ENCODE results near the gene ALPI. TPM values are rescaled to one million over a fixed set of nuclear protein-coding genes. Genes with fewer than 3 reads are reported as not detected.

ALPI gene
- total RNA-seq, 1 experiment from 2014 or later = not detected

- CTCF ChIA-PET = no interaction called here
- BruUV-seq (replicated peaks) = no TSS peak
- Mint-ChIP-seq H3K27me3 (ENCODE audit: unreplicated experiment) (peaks cover 58% of the 10 kb centered on the region), H3K4me3 (ENCODE audit: low read depth, unreplicated experiment) (no peak overlapping the region), H3K36me3 (ENCODE audit: insufficient read depth, unreplicated experiment) (no peaks in the 10 kb centered on the region), H3K4me1 (ENCODE audit: low read depth, unreplicated experiment) (no peaks in the 10 kb centered on the region), H3K9me3 (ENCODE audit: low read depth, unreplicated experiment) (no peaks in the 10 kb centered on the region), H3K27ac (ENCODE audit: unreplicated experiment) (no peak overlapping the region)
- no peak for DNase-seq
- intact Hi-C loops (cut with micrococcal nuclease; ENCODE audit: unreplicated experiment) = no loop called here
- no peak for TF ChIP-seq CTCF (IDR thresholded peaks at IDR 0.05; ENCODE audit: unreplicated experiment)
These were observed 42.5 kb downstream of the ALPI start for GRCh38 chr2:232498452-232498851.

- H3K36me3 Mint-ChIP-seq (ENCODE audit: insufficient read depth, unreplicated experiment) = no peaks in the 10 kb centered on the region
- no peaks in the 10 kb centered on the region for H3K4me1 Mint-ChIP-seq (ENCODE audit: low read depth, unreplicated experiment)
- no peaks in the 10 kb centered on the region for H3K9me3 Mint-ChIP-seq (ENCODE audit: low read depth, unreplicated experiment)
- TF ChIP-seq CTCF (IDR thresholded peaks at IDR 0.05; ENCODE audit: unreplicated experiment) = no peak
- DNase-seq = no peak
- intact Hi-C loops (cut with micrococcal nuclease; ENCODE audit: unreplicated experiment) = no loop called here
- CTCF ChIA-PET = no interaction called here
- no peak overlapping the region for H3K27ac Mint-ChIP-seq (ENCODE audit: unreplicated experiment)
- no peak overlapping the region for H3K4me3 Mint-ChIP-seq (ENCODE audit: low read depth, unreplicated experiment)
- no TSS peak for BruUV-seq (replicated peaks)
- peaks cover 74% of the 10 kb centered on the region for H3K27me3 Mint-ChIP-seq (ENCODE audit: unreplicated experiment)
These were observed 45.4 kb downstream of the ALPI start for GRCh38 chr2:232501331-232501771.

GRCh38 chr2:232501794-232502390 lies 45.9 kb downstream of the ALPI start:
- no peak overlapping the region for H3K4me3 Mint-ChIP-seq (ENCODE audit: low read depth, unreplicated experiment)
- intact Hi-C loops (cut with micrococcal nuclease; ENCODE audit: unreplicated experiment) = no loop called here
- no TSS peak for BruUV-seq (replicated peaks)
- no peaks in the 10 kb centered on the region for H3K4me1 Mint-ChIP-seq (ENCODE audit: low read depth, unreplicated experiment)
- no peaks in the 10 kb centered on the region for H3K9me3 Mint-ChIP-seq (ENCODE audit: low read depth, unreplicated experiment)
- no peak for TF ChIP-seq CTCF (IDR thresholded peaks at IDR 0.05; ENCODE audit: unreplicated experiment)
- CTCF ChIA-PET = interaction anchor here (0.5 kb wide), 1 partner anchor 131 kb away, joined by 5 read pairs; no protein-coding TSS in a partner anchor
- H3K36me3 Mint-ChIP-seq (ENCODE audit: insufficient read depth, unreplicated experiment) = no peaks in the 10 kb centered on the region
- peaks cover 80% of the 10 kb centered on the region for H3K27me3 Mint-ChIP-seq (ENCODE audit: unreplicated experiment)
- no peak overlapping the region for H3K27ac Mint-ChIP-seq (ENCODE audit: unreplicated experiment)
- DNase-seq = no peak

- CTCF ChIA-PET = no interaction called here
- DNase-seq = no peak
- Mint-ChIP-seq H3K27ac (ENCODE audit: unreplicated experiment) (no peak overlapping the region), H3K9me3 (ENCODE audit: low read depth, unreplicated experiment) (no peaks in the 10 kb centered on the region), H3K27me3 (ENCODE audit: unreplicated experiment) (peaks cover 82% of the 10 kb centered on the region), H3K4me1 (ENCODE audit: low read depth, unreplicated experiment) (no peaks in the 10 kb centered on the region), H3K4me3 (ENCODE audit: low read depth, unreplicated experiment) (peak overlapping the region; percentile 53), H3K36me3 (ENCODE audit: insufficient read depth, unreplicated experiment) (no peaks in the 10 kb centered on the region)
- intact Hi-C loops (cut with micrococcal nuclease; ENCODE audit: unreplicated experiment) = no loop called here
- no TSS peak for BruUV-seq (replicated peaks)
- no peak for TF ChIP-seq CTCF (IDR thresholded peaks at IDR 0.05; ENCODE audit: unreplicated experiment)
These were observed 46.6 kb downstream of the ALPI start for GRCh38 chr2:232502511-232502910.

Data from Calu3 (cell line).